H1 (cell line): ENCODE data around the gene C2orf72. TPM values are rescaled to one million over a fixed set of nuclear protein-coding genes. Genes with fewer than 3 reads are reported as not detected.

Source experiments
- CTCF ChIA-PET: fragments of 300-600 bp; sonication (Branson Sonifier 250); formaldehyde crosslinking; loops from one replicate; lab custom pipeline; 2021; ENCODE audit not compliant: partially characterized antibody; lab: Charles Lee
- POLR2A ChIA-PET: fragments of 300-600 bp; sonication (Branson Sonifier 250); formaldehyde crosslinking; loops from one replicate; lab custom pipeline; 2021; ENCODE audit warnings: inconsistent platforms; ENCODE audit not compliant: partially characterized antibody; lab: Charles Lee
- DNase-seq, 2 experiments: peaks; one replicate each; pipeline versions ENCODE4 v3.0.0 to v3.0.0-alpha.2; 2010 to 2022; ENCODE audit warnings: low spot score in 2 of 2, low read depth in 1 of 2, mixed read lengths in 1 of 2
- FAIRE-seq: peaks from 2 replicates; lab custom pipeline; 2011; peaks lifted over from hg19 to GRCh38; lab: Jason Lieb, UNC
- H2AFZ ChIP-seq: 2 replicates; pipeline ENCODE4 v1.8.1; 2012; ENCODE audit warnings: low read length, inconsistent platforms
- H2AK5ac ChIP-seq: 2 replicates; pipeline ENCODE4 v1.6.1; 2013; ENCODE audit warnings: low read depth, low read length
- H2BK120ac ChIP-seq: replicated peaks from 2 replicates; pipeline ENCODE3; 2013; ENCODE audit warnings: low read depth, low read length, inconsistent platforms
- H2BK12ac ChIP-seq: 2 replicates; pipeline ENCODE4 v1.6.1; 2013; ENCODE audit warnings: low read depth, low read length
- H2BK15ac ChIP-seq: 2 replicates; pipeline ENCODE4 v1.6.1; 2013; ENCODE audit warnings: low read length
- H2BK20ac ChIP-seq: 2 replicates; pipeline ENCODE4 v1.6.1; 2013; ENCODE audit warnings: low read length
- H2BK5ac ChIP-seq: 2 replicates; pipeline ENCODE4 v1.6.1; 2013; ENCODE audit warnings: low read depth, low read length
- H3K14ac ChIP-seq: 2 replicates; pipeline ENCODE4 v1.6.1; 2013; ENCODE audit warnings: inconsistent platforms; ENCODE audit not compliant: insufficient read length
- H3K18ac ChIP-seq: 2 replicates; pipeline ENCODE4 v1.6.1; 2013; ENCODE audit warnings: low read length; ENCODE audit errors: extremely low read depth
- H3K23ac ChIP-seq: 2 replicates; pipeline ENCODE4 v1.6.1; 2013; ENCODE audit warnings: inconsistent platforms; ENCODE audit not compliant: insufficient read length
- H3K23me2 ChIP-seq: 2 replicates; pipeline ENCODE4 v1.6.1; 2013; ENCODE audit warnings: low read depth, low read length
- H3K27ac ChIP-seq: 2 replicates; pipeline ENCODE4 v1.6.1; 2011; ENCODE audit warnings: low read depth, low read length, inconsistent platforms
- H3K27me3 ChIP-seq, 4 experiments: replicated peaks in 1 of 4; 1 replicate in 1 of 4; 2 replicates in 3 of 4; pipeline versions ENCODE4 v1.6.1 to v1.8.1; 2011 to 2013; ENCODE audit warnings: low read length in 3 of 4, mild to moderate bottlenecking in 3 of 4, inconsistent platforms in 2 of 4, mixed read lengths in 2 of 4, moderate library complexity in 1 of 4; ENCODE audit not compliant: control insufficient read depth in 3 of 4, insufficient read depth in 3 of 4; ENCODE audit errors: extremely low read depth in 1 of 4
- H3K36me3 ChIP-seq, 4 experiments: 2 replicates each; pipeline versions ENCODE4 v1.6.1 to v1.8.1; 2011 to 2013; ENCODE audit warnings: mild to moderate bottlenecking in 4 of 4, low read length in 3 of 4, moderate library complexity in 2 of 4, control low read depth in 1 of 4, inconsistent platforms in 1 of 4; ENCODE audit not compliant: insufficient read depth in 4 of 4, control insufficient read depth in 2 of 4
- H3K4ac ChIP-seq: replicated peaks from 2 replicates; pipeline ENCODE3; 2013; ENCODE audit warnings: low read length, low read depth, mixed read lengths, inconsistent platforms; ENCODE audit not compliant: insufficient read length
- H3K4me1 ChIP-seq, 4 experiments: replicated peaks in 1 of 4; 1 replicate in 1 of 4; 2 replicates in 3 of 4; pipeline versions ENCODE4 v1.6.1 to v1.8.1; 2011 to 2013; ENCODE audit warnings: low read length in 3 of 4, inconsistent platforms in 2 of 4, mixed read lengths in 1 of 4; ENCODE audit not compliant: insufficient read depth in 4 of 4, control insufficient read depth in 3 of 4
- H3K4me2 ChIP-seq, 2 experiments: 2 replicates each; pipeline versions ENCODE4 v1.6.1 to v1.8.1; 2011 to 2013; ENCODE audit warnings: low read depth in 2 of 2, low read length in 2 of 2, control low read depth in 1 of 2, inconsistent platforms in 1 of 2, mild to moderate bottlenecking in 1 of 2; ENCODE audit not compliant: insufficient read depth in 1 of 2
- H3K4me3 ChIP-seq, 4 experiments: fragments of 200-600, 300-600 bp in 1 of 4; sonication (generic), shearing (Covaris generic), sonication (Bioruptor Twin) in 1 of 4; 2 replicates each; pipeline versions ENCODE4 v1.5.1 to v1.8.1; 2011 to 2016; ENCODE audit warnings: low read length in 4 of 4, low read depth in 3 of 4, control low read depth in 2 of 4, inconsistent platforms in 2 of 4, mild to moderate bottlenecking in 2 of 4, mixed read lengths in 1 of 4, moderate library complexity in 1 of 4; ENCODE audit not compliant: insufficient read depth in 2 of 4; ENCODE audit errors: extremely low read depth in 1 of 4
- H3K56ac ChIP-seq: replicated peaks from 2 replicates; pipeline ENCODE3; 2013; ENCODE audit warnings: low read depth, mild to moderate bottlenecking, mixed read lengths, low read length, inconsistent platforms; ENCODE audit not compliant: insufficient read length
- H3K79me1 ChIP-seq: 2 replicates; pipeline ENCODE4 v1.6.1; 2013; ENCODE audit warnings: low read depth, low read length, control low read depth
- H3K79me2 ChIP-seq, 2 experiments: 2 replicates each; pipeline versions ENCODE4 v1.6.1 to v1.8.1; 2012 to 2013; ENCODE audit warnings: low read length in 2 of 2, mild to moderate bottlenecking in 2 of 2, inconsistent platforms in 1 of 2; ENCODE audit not compliant: insufficient read depth in 2 of 2, control insufficient read depth in 1 of 2
- H3K9ac ChIP-seq, 4 experiments: replicated peaks in 1 of 4; 1 replicate in 1 of 4; 2 replicates in 3 of 4; pipeline versions ENCODE4 v1.6.1 to v1.8.1; 2011 to 2013; ENCODE audit warnings: low read depth in 3 of 4, low read length in 3 of 4, control low read depth in 2 of 4, mild to moderate bottlenecking in 2 of 4, moderate library complexity in 2 of 4, inconsistent platforms in 1 of 4; ENCODE audit errors: extremely low read depth in 1 of 4
- H3K9me3 ChIP-seq, 2 experiments: 2 replicates each; pipeline versions ENCODE4 v1.6.1 to v1.8.1; 2012 to 2013; ENCODE audit warnings: mild to moderate bottlenecking in 2 of 2, moderate library complexity in 2 of 2, control low read depth in 1 of 2, inconsistent platforms in 1 of 2, low read depth in 1 of 2, low read length in 1 of 2, mixed read lengths in 1 of 2; ENCODE audit not compliant: insufficient read depth in 2 of 2
- H4K20me1 ChIP-seq, 2 experiments: replicated peaks in 1 of 2; 2 replicates each; pipeline versions ENCODE3 to v1.8.1; 2011 to 2013; ENCODE audit warnings: inconsistent platforms in 2 of 2, low read length in 2 of 2, mild to moderate bottlenecking in 1 of 2; ENCODE audit not compliant: insufficient read depth in 2 of 2, control insufficient read depth in 1 of 2
- H4K5ac ChIP-seq: 2 replicates; pipeline ENCODE4 v1.6.1; 2013; ENCODE audit warnings: low read length, low read depth, mixed read lengths, inconsistent platforms; ENCODE audit not compliant: insufficient read length
- H4K8ac ChIP-seq: 2 replicates; pipeline ENCODE4 v1.8.0; 2013; ENCODE audit warnings: mild to moderate bottlenecking, moderate library complexity, low read length, inconsistent platforms; ENCODE audit not compliant: insufficient read depth; ENCODE audit errors: extremely low read depth
- H4K91ac ChIP-seq: replicated peaks from 2 replicates; pipeline ENCODE3; 2013; ENCODE audit warnings: low read length, mixed read lengths, inconsistent platforms; ENCODE audit not compliant: insufficient read length
- CTCF ChIP-seq, 3 experiments: IDR thresholded peaks; 1 replicate in 2 of 3; 2 replicates in 1 of 3; pipeline versions ENCODE4 v1.5.1 to v1.6.1; 2011; ENCODE audit warnings: low read length in 3 of 3, mild to moderate bottlenecking in 3 of 3, inconsistent platforms in 2 of 3, low read depth in 1 of 3, moderate library complexity in 1 of 3; ENCODE audit not compliant: insufficient read depth in 1 of 3; ENCODE audit errors: control extremely low read depth in 1 of 3
- GABPA ChIP-seq: IDR thresholded peaks from 2 replicates; pipeline ENCODE4 v1.6.1; 2011; ENCODE audit warnings: mild to moderate bottlenecking, low read length, moderate library complexity, borderline replicate concordance; ENCODE audit not compliant: insufficient read depth
- PHF8 ChIP-seq: fragments of 200-600 bp; sonication (generic); conservative IDR thresholded peaks from 2 replicates; pipeline ENCODE4 v1.7.1; 2012; ENCODE audit warnings: low read depth, mild to moderate bottlenecking, inconsistent platforms, low read length, moderate library complexity
- SIX5 ChIP-seq: IDR thresholded peaks from 2 replicates; pipeline ENCODE4 v1.6.1; 2011; ENCODE audit warnings: mild to moderate bottlenecking, low read depth, low read length
- SP4 ChIP-seq: IDR thresholded peaks from 2 replicates; pipeline ENCODE4 v1.6.1; 2012; ENCODE audit warnings: low read length, inconsistent platforms
- TCF12 ChIP-seq: IDR thresholded peaks from 2 replicates; pipeline ENCODE4 v1.6.1; 2011; ENCODE audit warnings: low read depth, mild to moderate bottlenecking, low read length
- ZNF274 ChIP-seq: IDR thresholded peaks from 2 replicates; pipeline ENCODE4 v1.7.0; 2012; ENCODE audit warnings: low read length, borderline replicate concordance; ENCODE audit errors: extremely low read depth
- WGBS, 2 experiments: shearing (Covaris generic) in 1 of 2; methylation state at CpG; one replicate each; pipeline versions ENCODE4 v1.1.6 to v1.1.7; 2013 to 2015; ENCODE audit warnings: low lambda C conversion rate in 2 of 2, mixed read lengths in 2 of 2, inconsistent platforms in 1 of 2, low coverage in 1 of 2, missing lambda C conversion rate in 1 of 2; ENCODE audit not compliant: insufficient replicate concordance in 2 of 2, insufficient coverage in 1 of 2, insufficient read length in 1 of 2; ENCODE audit errors: extremely low coverage in 1 of 2, missing lambda C conversion rate in 1 of 2; 5-methylcytosine and 5-hydroxymethylcytosine counted together
- polyA plus RNA-seq, 7 experiments: library from polyadenylated mRNA; depleted of rRNA in 3 of 7; stranded (reverse) in 5 of 7; unstranded in 2 of 7; fragments of >200 nt in 5 of 7; fragments of 200-250 nt in 2 of 7; gene quantifications; 1 replicate in 5 of 7; 2 replicates in 1 of 7; 4 replicates in 1 of 7; pipeline versions ENCODE4 v1.2.1 to v1.2.3, GENCODE V29; 2011 to 2013; ENCODE audit warnings: missing spikeins in 2 of 7, mixed read lengths in 2 of 7
- total RNA-seq: library from RNA; stranded (reverse); fragmentation: NEBNext Ultra II Directional; extraction: Animal tissue kit (Norgen Biotek cat#: 25700); gene quantifications from 2 replicates; pipeline ENCODE4 v1.2.1, GENCODE V29; 2021
- TF ChIP-seq, protein P1 (sequence below): IDR thresholded peaks from 2 replicates; pipeline ENCODE4 v1.6.1; 2011; ENCODE audit warnings: low read length, improper control_type of control experiment

C2orf72 gene
- total and polyA plus RNA-seq, 2 of the 8 experiments (the other 6 are each of a cell fraction or from before 2014, with no cell fraction given) = 1.1 to 1.7 TPM

DNA sequence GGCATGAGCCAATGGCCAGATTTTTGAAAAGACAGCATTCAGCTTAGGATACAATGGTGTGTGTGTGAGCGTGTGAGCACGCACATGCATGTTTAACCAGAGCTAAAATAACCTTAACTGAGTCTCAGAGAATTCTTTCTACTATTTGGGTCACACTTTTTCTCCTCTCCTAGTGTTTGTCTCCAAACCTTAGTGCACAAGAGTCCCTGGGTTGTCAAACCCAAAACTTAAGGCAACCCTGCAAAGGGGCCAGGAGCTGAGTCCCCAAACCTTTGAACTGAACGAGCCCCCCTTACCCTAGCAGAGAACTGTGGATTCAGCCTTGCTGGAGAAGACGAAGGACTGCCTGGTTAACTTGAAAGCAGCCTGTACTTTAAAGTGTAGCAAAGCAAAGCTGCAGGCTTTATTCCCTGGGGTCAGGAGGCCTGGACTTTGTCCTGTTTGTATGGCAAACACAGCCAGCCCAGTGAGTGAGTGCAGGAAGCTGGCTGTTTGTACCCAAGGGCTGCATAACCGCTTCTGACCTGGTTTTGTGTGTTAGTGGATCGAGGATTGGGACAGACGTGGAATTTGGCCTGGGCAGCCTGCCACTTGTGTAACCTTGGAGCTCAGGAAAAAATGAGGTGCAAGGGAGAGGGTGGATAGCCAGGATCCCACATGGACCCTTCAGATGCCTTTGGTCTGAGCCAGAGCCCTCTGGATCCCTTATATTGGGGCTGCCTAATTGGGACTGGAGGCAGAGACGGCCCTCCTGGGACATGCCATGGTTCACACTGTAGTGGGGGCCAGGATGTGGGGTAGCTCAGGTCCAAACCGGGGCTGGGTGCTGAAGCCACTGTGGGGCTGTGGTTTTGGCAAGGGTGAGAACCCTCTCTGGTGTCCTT, 12.9 kb downstream of the C2orf72 start:
- peaks cover 0 to 35% (median 17%) of the 10 kb centered on the region in 4 experiments; a peak in 6 of 7 replicates for H3K27me3 ChIP-seq
- H2BK15ac ChIP-seq = no peak overlapping the region
- no peak overlapping the region for H3K23ac ChIP-seq
- no peak overlapping the region for H2BK5ac ChIP-seq
- H2AFZ ChIP-seq = no peak overlapping the region
- no peaks in the 10 kb centered on the region for H4K20me1 ChIP-seq
- no peak overlapping the region for H2BK20ac ChIP-seq
- peaks cover 5% of the 10 kb centered on the region; the same call in 1 of the 2 replicates for H3K23me2 ChIP-seq
- no peak overlapping the region for H3K4ac ChIP-seq
- FAIRE-seq (no peak), DNase-seq (no peak)
- H3K14ac ChIP-seq = no peak overlapping the region
- H3K79me1 ChIP-seq = no peaks in the 10 kb centered on the region
- H2BK12ac ChIP-seq = no peak overlapping the region
- H4K91ac ChIP-seq = no peak overlapping the region
- no peaks in the 10 kb centered on the region for H3K79me2 ChIP-seq
- no peak overlapping the region for H3K9ac ChIP-seq
- H3K9me3 ChIP-seq = no peaks in the 10 kb centered on the region
- H3K36me3 ChIP-seq = no peaks in the 10 kb centered on the region
- no peak overlapping the region for H3K4me3 ChIP-seq
- H4K5ac ChIP-seq = no peak overlapping the region
- H3K4me2 ChIP-seq = no peak overlapping the region
- 88% methylated on average over 9 of the region's 9 CpGs; no CpG with 5 or more reads in 1 of the 2 experiments for WGBS, 2 experiments
- H3K27ac ChIP-seq = no peak overlapping the region
- H4K8ac ChIP-seq = no peak overlapping the region
- ChIA-PET POLR2A (no interaction called here), CTCF (interaction anchor here (0.5 to 3.4 kb wide), 14 partner anchors 9 to 232 kb away, joined by 3 to 38 read pairs (median 4); partner anchors contain the start of genes GPR55 and SPATA3)
- peaks cover 3 to 5% (median 4%) of the 10 kb centered on the region in 4 experiments; a peak in 5 of 7 replicates for H3K4me1 ChIP-seq
- H2BK120ac ChIP-seq = no peak overlapping the region
- H3K18ac ChIP-seq = no peak overlapping the region
- H3K56ac ChIP-seq = no peak overlapping the region
- no peak overlapping the region for H2AK5ac ChIP-seq
- no peak for TF ChIP-seq PHF8
- no peak for TF ChIP-seq GABPA
- TF ChIP-seq TCF12 = no peak
- no peak for TF ChIP-seq SP4
- no peak for TF ChIP-seq CTCF (IDR thresholded peaks at IDR 0.05; ENCODE audit: control extremely low read depth in 1 of 3, insufficient read depth in 1 of 3, low read depth in 1 of 3, low read length in 3 of 3)
- no peak for TF ChIP-seq SIX5
- TF ChIP-seq, protein P1, sequence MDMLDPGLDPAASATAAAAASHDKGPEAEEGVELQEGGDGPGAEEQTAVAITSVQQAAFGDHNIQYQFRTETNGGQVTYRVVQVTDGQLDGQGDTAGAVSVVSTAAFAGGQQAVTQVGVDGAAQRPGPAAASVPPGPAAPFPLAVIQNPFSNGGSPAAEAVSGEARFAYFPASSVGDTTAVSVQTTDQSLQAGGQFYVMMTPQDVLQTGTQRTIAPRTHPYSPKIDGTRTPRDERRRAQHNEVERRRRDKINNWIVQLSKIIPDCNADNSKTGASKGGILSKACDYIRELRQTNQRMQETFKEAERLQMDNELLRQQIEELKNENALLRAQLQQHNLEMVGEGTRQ = no peak
- no peak for TF ChIP-seq ZNF274
